Panc1 (cell line): ENCODE data around the gene DCUN1D3.

ENCODE experiments used
- POLR2AphosphoS5 ChIP-seq: IDR thresholded peaks from 2 replicates; pipeline ENCODE4 v1.6.1; 2012; ENCODE audit warnings: mild to moderate bottlenecking, low read depth, low read length, moderate library complexity
- TCF7L2 ChIP-seq: IDR thresholded peaks from 2 replicates; pipeline ENCODE4 v1.6.1; 2011; ENCODE audit warnings: mild to moderate bottlenecking, low read depth, low read length, inconsistent platforms
- TF ChIP-seq, protein P1 (sequence below): fragments of 450-650 bp; IDR thresholded peaks from 2 replicates; pipeline ENCODE4 v1.5.1; 2017; ENCODE audit warnings: mild to moderate bottlenecking

DNA sequence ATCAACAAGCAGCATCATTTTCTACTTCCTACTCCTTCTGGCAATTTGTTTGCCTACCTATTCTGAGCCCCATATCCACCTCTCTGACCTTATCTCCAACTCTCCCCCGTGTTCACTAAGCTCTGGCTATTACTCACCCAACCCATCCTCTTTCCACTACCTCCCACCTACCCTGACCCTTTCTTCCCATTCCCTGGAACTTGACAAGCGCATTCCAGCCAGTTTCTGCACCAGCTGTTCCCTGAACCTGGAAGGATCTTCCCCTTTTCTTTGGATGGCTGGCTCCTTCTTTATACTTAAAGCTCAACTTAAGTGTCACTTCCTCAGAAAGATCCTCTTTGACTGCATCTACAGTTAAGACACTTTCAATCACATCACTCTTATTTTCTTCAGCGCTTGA is 2.2 kb downstream of the DCUN1D3 start:
- TF ChIP-seq, protein P1, sequence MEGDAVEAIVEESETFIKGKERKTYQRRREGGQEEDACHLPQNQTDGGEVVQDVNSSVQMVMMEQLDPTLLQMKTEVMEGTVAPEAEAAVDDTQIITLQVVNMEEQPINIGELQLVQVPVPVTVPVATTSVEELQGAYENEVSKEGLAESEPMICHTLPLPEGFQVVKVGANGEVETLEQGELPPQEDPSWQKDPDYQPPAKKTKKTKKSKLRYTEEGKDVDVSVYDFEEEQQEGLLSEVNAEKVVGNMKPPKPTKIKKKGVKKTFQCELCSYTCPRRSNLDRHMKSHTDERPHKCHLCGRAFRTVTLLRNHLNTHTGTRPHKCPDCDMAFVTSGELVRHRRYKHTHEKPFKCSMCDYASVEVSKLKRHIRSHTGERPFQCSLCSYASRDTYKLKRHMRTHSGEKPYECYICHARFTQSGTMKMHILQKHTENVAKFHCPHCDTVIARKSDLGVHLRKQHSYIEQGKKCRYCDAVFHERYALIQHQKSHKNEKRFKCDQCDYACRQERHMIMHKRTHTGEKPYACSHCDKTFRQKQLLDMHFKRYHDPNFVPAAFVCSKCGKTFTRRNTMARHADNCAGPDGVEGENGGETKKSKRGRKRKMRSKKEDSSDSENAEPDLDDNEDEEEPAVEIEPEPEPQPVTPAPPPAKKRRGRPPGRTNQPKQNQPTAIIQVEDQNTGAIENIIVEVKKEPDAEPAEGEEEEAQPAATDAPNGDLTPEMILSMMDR, result no peak
- TF ChIP-seq TCF7L2, result no peak
- no peak for TF ChIP-seq POLR2AphosphoS5
